ENCODE measurements around the gene F13A1.

- TF ChIP-seq CTCF (IDR thresholded peaks at IDR 0.05) (no peak), POLR2AphosphoS5 (IDR thresholded peaks at IDR 0.05) (no peak), EP300 (IDR thresholded peaks at IDR 0.05) (no peak), POLR2A (IDR thresholded peaks at IDR 0.05) (no peak)
Measured at GRCh38 chr6:6346427-6347023, 26.1 kb upstream of the F13A1 start.

Measured in gastroesophageal sphincter (tissue), 3 donors.